ENCODE results near the gene EFS. TPM values are rescaled to one million over a fixed set of nuclear protein-coding genes. Genes with fewer than 3 reads are reported as not detected.

The EFS gene
- total RNA-seq, 8 experiments from 2014 or later: 1.0 to 9.6 (median 2.8) TPM

GRCh38 chr14:23371865-23372264 is 6.9 kb upstream of the EFS start:
- Histone ChIP-seq H3K4me3 (no peak overlapping the region), H3K27ac (no peak overlapping the region), H3K4me1 (replicated peaks in 1 of 2) (peaks cover 0 to under 1% of the 10 kb centered on the region in 2 donors)
- in situ Hi-C loops (cut with MboI; ENCODE audit: low pct_unique_long_range_greater_than_20kb in 2 of 9, low sequenced_read_pairs in 9 of 9, unreplicated experiment in 9 of 9): loop anchor here in 1 of 9 experiments (10.0 kb wide), 1 partner anchor 47 kb away; the partner anchor contains the start of gene PABPN1
- WGBS, 10 experiments: 0 to 100% (median 24%) methylated on average over 1 of the region's 1 CpG; no CpG with 5 or more reads in 6 of the 10 experiments
- ATAC-seq (replicated peaks in 6 of 8): no peak

DNA sequence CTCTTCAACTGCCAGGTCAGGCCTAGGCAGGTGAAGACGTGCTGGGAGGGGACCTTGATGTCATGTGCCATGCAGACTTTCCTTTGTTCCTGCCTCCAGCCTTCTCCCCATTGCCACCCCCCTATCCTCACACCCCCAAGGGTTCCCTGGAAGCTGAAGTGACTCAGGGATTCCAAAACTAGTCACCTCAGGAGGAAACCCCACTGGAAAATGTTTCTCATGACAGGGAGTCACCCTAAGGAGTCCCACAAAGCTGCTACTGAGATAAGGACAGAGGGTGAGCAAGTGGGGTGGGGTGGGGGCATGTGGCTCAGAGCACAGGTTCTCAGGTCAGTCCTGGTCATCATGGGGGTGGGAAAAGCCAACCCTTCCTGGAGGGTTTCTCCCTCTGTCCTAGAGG is 5.2 kb upstream of the EFS start:
- peaks cover 0 to 13% of the 10 kb centered on the region in 2 donors for H3K4me1 ChIP-seq (replicated peaks in 1 of 2)
- 20 to 60% methylated on average over 1 of the region's 1 CpG; no CpG with 5 or more reads in 8 of the 10 experiments for WGBS, 10 experiments
- no peak overlapping the region for H3K27ac ChIP-seq
- ATAC-seq (replicated peaks in 6 of 8): no peak
- H3K4me3 ChIP-seq: no peak overlapping the region
- in situ Hi-C loops (cut with MboI; ENCODE audit: low pct_unique_long_range_greater_than_20kb in 2 of 9, low sequenced_read_pairs in 9 of 9, unreplicated experiment in 9 of 9): loop anchor here in 1 of 9 experiments (10.0 kb wide), 1 partner anchor 45 kb away; the partner anchor contains the start of gene PABPN1

DNA sequence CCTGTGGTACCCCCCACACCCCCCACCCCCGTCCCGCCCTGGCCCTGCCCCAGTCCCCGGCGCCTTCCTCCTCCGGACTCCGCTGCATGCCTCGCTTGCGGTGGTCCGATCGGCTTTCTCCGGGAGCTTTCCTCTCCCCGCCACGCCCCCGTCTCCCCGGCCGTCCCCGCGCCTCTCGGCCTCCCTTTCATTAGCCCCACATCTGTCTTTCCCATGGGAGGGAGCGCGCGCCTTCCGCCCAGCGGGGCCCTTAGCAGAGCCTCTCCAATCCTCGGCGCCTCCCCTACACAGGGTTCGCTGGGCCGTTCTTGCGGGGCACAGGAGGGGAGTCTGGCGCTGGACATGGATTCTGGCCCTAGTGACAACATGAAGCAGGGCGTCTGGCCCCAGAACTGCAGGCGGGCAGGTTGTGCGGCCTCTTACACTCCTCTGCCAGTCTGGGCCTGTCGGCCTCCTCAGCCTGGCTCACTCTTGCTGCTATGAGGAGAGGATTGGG is 1.5 kb upstream of the EFS start:
- in situ Hi-C loops (cut with MboI; ENCODE audit: low pct_unique_long_range_greater_than_20kb in 2 of 9, low sequenced_read_pairs in 9 of 9, unreplicated experiment in 9 of 9): no loop called here
- peak; percentile 28 to 85 (median 76) for ATAC-seq (replicated peaks in 6 of 8)
- Histone ChIP-seq H3K4me1 (replicated peaks in 1 of 2) (peaks cover 9 to 37% of the 10 kb centered on the region in 2 donors), H3K4me3 (peak overlapping the region in 4 of 5 donors; percentile 14 to 22 (median 17)), H3K27ac (peak overlapping the region in 1 of 2 donors; percentile 56)
- 17 to 52% (median 30%) methylated on average over 1 to 4 of the region's 34 CpGs; no CpG with 5 or more reads in 6 of the 10 experiments for WGBS, 10 experiments

- no CpG with 5 or more reads among the region's 51 CpGs for WGBS, 10 experiments
- H3K4me3 ChIP-seq: peak overlapping the region in 4 of 5 donors; percentile 14 to 22 (median 17)
- peak overlapping the region in 1 of 2 donors; percentile 56 for H3K27ac ChIP-seq
- ATAC-seq (replicated peaks in 6 of 8): peak in 7 of 8 experiments; percentile 12 to 76 (median 70)
- H3K4me1 ChIP-seq (replicated peaks in 1 of 2): peaks cover 9 to 40% of the 10 kb centered on the region in 2 donors
- in situ Hi-C loops (cut with MboI; ENCODE audit: low pct_unique_long_range_greater_than_20kb in 2 of 9, low sequenced_read_pairs in 9 of 9, unreplicated experiment in 9 of 9): no loop called here
Measured at GRCh38 chr14:23365732-23366425, 907 bp upstream of the EFS start.

DNA sequence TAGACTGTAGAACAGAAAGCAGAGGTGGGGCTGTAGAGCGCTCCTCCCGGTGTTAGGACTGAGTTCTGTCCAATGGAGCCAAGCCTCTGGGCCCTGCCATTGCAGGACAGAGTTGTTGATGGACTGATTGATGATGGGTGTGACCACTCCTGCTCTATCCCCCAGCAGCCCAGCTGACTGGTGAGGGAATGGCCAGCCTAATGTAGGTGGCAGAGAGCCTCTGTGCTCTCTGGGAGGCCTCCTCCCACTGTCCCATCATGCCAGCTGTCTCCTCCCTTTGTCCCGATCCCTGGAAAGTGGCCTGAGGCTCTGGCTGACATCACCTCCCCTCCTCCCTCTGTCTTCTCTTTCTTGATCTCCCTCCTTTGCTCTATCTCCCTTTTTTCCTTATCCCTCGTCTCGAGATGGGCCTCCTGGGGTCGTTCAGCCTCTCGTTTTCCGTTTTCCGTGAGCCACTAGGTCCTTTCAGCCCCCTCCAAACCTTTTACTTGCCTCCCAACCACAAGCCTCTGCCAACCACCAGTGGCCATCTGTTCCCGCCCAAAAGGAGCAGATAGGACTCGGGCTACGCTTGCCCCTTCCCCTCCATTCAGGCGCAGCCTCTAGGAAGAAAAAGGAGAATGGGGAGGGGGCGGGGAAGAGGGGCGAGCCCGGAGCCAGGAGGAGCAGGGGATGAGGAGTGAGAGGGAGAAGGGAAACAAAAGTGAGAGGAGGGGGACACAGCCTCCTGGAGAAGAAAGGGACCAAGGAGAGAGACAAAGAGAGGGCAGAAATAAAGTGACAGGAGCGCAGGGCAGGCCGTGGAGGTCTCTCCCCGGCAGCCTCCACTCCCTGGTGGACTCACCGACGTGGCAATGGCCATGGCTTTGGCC is 572 bp downstream of the EFS start:
- WGBS, 10 experiments: 0 to 26% (median 13%) methylated on average over 3 to 8 of the region's 21 CpGs; no CpG with 5 or more reads in 3 of the 10 experiments
- Histone ChIP-seq H3K27ac (peak overlapping the region in 1 of 2 donors; percentile 7), H3K4me3 (no peak overlapping the region), H3K4me1 (replicated peaks in 1 of 2) (peaks cover 9 to 53% of the 10 kb centered on the region in 2 donors)
- ATAC-seq (replicated peaks in 6 of 8): peak; percentile 3 to 80 (median 55)
- in situ Hi-C loops (cut with MboI; ENCODE audit: low pct_unique_long_range_greater_than_20kb in 2 of 9, low sequenced_read_pairs in 9 of 9, unreplicated experiment in 9 of 9): no loop called here

DNA sequence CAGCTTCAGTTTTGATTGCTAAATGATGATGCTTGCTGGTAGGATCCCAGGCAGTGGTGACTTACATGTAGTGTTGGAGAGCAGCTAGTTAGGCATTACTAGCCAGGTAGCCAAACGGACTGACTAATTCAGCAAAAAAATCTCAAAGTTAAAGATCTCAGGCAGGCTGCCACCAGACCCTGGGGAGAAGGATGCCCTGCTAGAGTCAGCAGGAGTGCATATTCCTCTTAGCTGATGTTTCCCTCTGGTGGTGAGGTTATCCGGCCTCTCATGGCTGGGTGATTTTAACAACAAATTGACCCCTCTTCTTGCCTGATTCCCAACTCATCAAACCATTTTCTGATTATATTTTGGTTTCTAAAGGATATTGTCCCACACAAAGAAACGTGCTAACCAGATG is 2.8 kb downstream of the EFS start:
- in situ Hi-C loops (cut with MboI; ENCODE audit: low pct_unique_long_range_greater_than_20kb in 2 of 9, low sequenced_read_pairs in 9 of 9, unreplicated experiment in 9 of 9): no loop called here
- Histone ChIP-seq H3K4me1 (replicated peaks in 1 of 2) (peaks cover 9 to 53% of the 10 kb centered on the region in 2 donors), H3K27ac (no peak overlapping the region), H3K4me3 (no peak overlapping the region)
- no peak for ATAC-seq (replicated peaks in 6 of 8)
- 16 to 86% (median 40%) methylated on average over 1 to 3 of the region's 3 CpGs; no CpG with 5 or more reads in 3 of the 10 experiments for WGBS, 10 experiments

DNA sequence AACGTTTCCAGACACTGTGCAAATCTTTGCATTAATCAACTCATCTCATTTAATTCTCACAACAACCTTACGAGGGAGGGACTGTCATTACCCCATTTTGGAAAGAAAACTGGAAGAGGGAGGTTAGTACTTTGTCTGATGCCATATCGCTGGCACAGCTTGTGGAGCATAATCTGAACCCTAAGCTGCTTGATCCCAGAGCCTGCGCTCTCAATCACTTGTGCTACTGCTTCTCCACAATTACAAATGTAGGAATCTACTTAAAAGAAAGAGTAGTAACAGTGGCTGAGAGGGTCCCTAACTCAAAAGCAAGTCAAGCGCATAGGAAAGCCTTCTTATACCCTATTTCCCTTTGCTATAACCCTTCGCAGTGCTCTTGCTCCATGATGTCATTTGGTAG is 3.2 kb downstream of the EFS start:
- Histone ChIP-seq H3K4me3 (no peak overlapping the region), H3K4me1 (replicated peaks in 1 of 2) (peaks cover 9 to 52% of the 10 kb centered on the region in 2 donors), H3K27ac (no peak overlapping the region)
- in situ Hi-C loops (cut with MboI; ENCODE audit: low pct_unique_long_range_greater_than_20kb in 2 of 9, low sequenced_read_pairs in 9 of 9, unreplicated experiment in 9 of 9): no loop called here
- 50 to 100% (median 72%) methylated on average over 1 to 6 of the region's 6 CpGs; no CpG with 5 or more reads in 1 of the 10 experiments for WGBS, 10 experiments
- no peak for ATAC-seq (replicated peaks in 6 of 8)

DNA sequence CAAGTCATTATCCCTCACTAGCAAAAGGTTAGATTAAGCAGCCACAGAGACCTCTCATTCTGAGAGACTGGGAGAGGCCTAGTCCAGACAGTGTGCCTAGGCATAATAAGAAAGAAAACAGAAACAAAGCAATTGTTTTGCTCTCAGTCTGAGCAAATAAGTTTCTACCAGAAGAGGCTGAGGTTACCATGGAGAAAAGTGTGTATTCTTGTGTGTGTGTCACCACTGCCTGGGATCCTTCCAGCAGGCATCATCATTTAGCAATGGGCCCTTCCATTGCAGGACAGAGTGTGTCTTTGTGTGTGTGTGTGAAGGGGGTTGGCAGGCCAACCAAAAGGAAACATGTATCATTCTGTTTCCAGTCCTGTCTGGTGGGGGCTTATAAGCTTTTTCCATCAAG is 3.7 kb downstream of the EFS start:
- in situ Hi-C loops (cut with MboI; ENCODE audit: low pct_unique_long_range_greater_than_20kb in 2 of 9, low sequenced_read_pairs in 9 of 9, unreplicated experiment in 9 of 9): no loop called here
- H3K4me3 ChIP-seq: no peak overlapping the region
- H3K4me1 ChIP-seq (replicated peaks in 1 of 2): peaks cover 9 to 48% of the 10 kb centered on the region in 2 donors
- peak in 5 of 8 experiments; percentile 10 to 83 (median 50) for ATAC-seq (replicated peaks in 6 of 8)
- no peak overlapping the region for H3K27ac ChIP-seq

GRCh38 chr14:23360496-23360895 is 4.5 kb downstream of the EFS start:
- in situ Hi-C loops (cut with MboI; ENCODE audit: low pct_unique_long_range_greater_than_20kb in 2 of 9, low sequenced_read_pairs in 9 of 9, unreplicated experiment in 9 of 9): no loop called here
- ATAC-seq (replicated peaks in 6 of 8): no peak
- H3K27ac ChIP-seq: no peak overlapping the region
- no peak overlapping the region for H3K4me3 ChIP-seq
- peaks cover 9 to 43% of the 10 kb centered on the region in 2 donors for H3K4me1 ChIP-seq (replicated peaks in 1 of 2)
- WGBS, 10 experiments: 40 to 100% (median 79%) methylated on average over 1 to 2 of the region's 11 CpGs; no CpG with 5 or more reads in 6 of the 10 experiments

GRCh38 chr14:23359722-23360447 is 5.1 kb downstream of the EFS start:
- H3K4me3 ChIP-seq: no peak overlapping the region
- WGBS, 10 experiments: 80 to 85% methylated on average over 2 to 4 of the region's 22 CpGs; no CpG with 5 or more reads in 8 of the 10 experiments
- peaks cover 9 to 36% of the 10 kb centered on the region in 2 donors for H3K4me1 ChIP-seq (replicated peaks in 1 of 2)
- in situ Hi-C loops (cut with MboI; ENCODE audit: low pct_unique_long_range_greater_than_20kb in 2 of 9, low sequenced_read_pairs in 9 of 9, unreplicated experiment in 9 of 9): no loop called here
- no peak for ATAC-seq (replicated peaks in 6 of 8)
- no peak overlapping the region for H3K27ac ChIP-seq

DNA sequence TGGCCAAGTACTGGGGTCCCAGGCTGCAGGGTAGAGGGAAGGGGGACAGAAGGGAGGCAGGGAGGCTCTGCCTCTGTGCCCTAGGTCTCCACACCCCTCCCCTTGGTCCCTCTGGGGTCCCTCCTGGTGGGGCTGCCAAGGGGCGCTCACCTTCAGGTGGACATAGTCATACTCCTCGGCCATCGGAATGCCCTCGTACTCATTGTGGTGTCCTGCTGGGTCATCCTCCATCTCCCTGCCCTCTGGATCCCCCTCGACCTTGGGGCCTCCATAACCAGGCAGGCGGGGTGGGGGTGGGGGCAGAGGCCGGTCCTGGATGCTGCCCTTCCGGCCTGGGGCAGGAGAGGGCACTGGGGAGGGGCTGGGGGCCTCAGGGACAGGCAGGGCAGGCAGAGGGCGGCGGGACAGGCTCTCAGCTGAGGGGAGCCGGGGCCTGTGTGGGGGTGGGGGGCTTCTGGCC is 5.8 kb downstream of the EFS start:
- H3K4me1 ChIP-seq (replicated peaks in 1 of 2): peaks cover 5 to 30% of the 10 kb centered on the region in 2 donors
- WGBS, 10 experiments: 100% methylated on average over 2 of the region's 11 CpGs; no CpG with 5 or more reads in 9 of the 10 experiments
- in situ Hi-C loops (cut with MboI; ENCODE audit: low pct_unique_long_range_greater_than_20kb in 2 of 9, low sequenced_read_pairs in 9 of 9, unreplicated experiment in 9 of 9): no loop called here
- H3K27ac ChIP-seq: no peak overlapping the region
- no peak overlapping the region for H3K4me3 ChIP-seq
- ATAC-seq (replicated peaks in 6 of 8): no peak

GRCh38 chr14:23358553-23359166 is 6.3 kb downstream of the EFS start:
- Histone ChIP-seq H3K4me3 (no peak overlapping the region), H3K27ac (no peak overlapping the region), H3K4me1 (replicated peaks in 1 of 2) (peaks cover 0 to 24% of the 10 kb centered on the region in 2 donors)
- WGBS, 10 experiments: 52 to 97% (median 72%) methylated on average over 2 to 6 of the region's 12 CpGs; no CpG with 5 or more reads in 5 of the 10 experiments
- ATAC-seq (replicated peaks in 6 of 8): no peak
- in situ Hi-C loops (cut with MboI; ENCODE audit: low pct_unique_long_range_greater_than_20kb in 2 of 9, low sequenced_read_pairs in 9 of 9, unreplicated experiment in 9 of 9): no loop called here
